Activated naive CD8-positive, alpha-beta T cell treated with anti-CD3 and anti-CD28 coated beads for 36 hours (primary cell): ENCODE data around the gene VPS11. TPM values are rescaled to one million over a fixed set of nuclear protein-coding genes. Genes with fewer than 3 reads are reported as not detected.

Source experiments
- DNase-seq: peaks from one replicate; pipeline ENCODE4 v3.0.0; 2021
- H3K27ac Mint-ChIP-seq: one replicate; pipeline ENCODE4 v1.8.0; 2022; ENCODE audit warnings: mild to moderate bottlenecking, moderate library complexity, mixed read lengths
- H3K27me3 Mint-ChIP-seq: one replicate; pipeline ENCODE4 v1.8.0; 2022; ENCODE audit warnings: mild to moderate bottlenecking, mixed read lengths
- H3K36me3 Mint-ChIP-seq: one replicate; pipeline ENCODE4 v1.8.0; 2021; ENCODE audit warnings: mild to moderate bottlenecking, mixed read lengths
- H3K4me1 Mint-ChIP-seq: one replicate; pipeline ENCODE4 v1.8.0; 2021; ENCODE audit warnings: mixed read lengths
- H3K4me3 Mint-ChIP-seq: one replicate; pipeline ENCODE4 v1.8.0; 2022; ENCODE audit warnings: mild to moderate bottlenecking, moderate library complexity, mixed read lengths
- H3K9me3 Mint-ChIP-seq: one replicate; pipeline ENCODE4 v1.8.0; 2022; ENCODE audit warnings: mixed read lengths
- total RNA-seq, 2 experiments: library from RNA; stranded (reverse); gene quantifications; one replicate each; pipeline ENCODE4 v1.2.3, GENCODE V29; 2021

The VPS11 gene
- total RNA-seq, 2 experiments from 2014 or later: 19.2 to 20.2 TPM

DNA sequence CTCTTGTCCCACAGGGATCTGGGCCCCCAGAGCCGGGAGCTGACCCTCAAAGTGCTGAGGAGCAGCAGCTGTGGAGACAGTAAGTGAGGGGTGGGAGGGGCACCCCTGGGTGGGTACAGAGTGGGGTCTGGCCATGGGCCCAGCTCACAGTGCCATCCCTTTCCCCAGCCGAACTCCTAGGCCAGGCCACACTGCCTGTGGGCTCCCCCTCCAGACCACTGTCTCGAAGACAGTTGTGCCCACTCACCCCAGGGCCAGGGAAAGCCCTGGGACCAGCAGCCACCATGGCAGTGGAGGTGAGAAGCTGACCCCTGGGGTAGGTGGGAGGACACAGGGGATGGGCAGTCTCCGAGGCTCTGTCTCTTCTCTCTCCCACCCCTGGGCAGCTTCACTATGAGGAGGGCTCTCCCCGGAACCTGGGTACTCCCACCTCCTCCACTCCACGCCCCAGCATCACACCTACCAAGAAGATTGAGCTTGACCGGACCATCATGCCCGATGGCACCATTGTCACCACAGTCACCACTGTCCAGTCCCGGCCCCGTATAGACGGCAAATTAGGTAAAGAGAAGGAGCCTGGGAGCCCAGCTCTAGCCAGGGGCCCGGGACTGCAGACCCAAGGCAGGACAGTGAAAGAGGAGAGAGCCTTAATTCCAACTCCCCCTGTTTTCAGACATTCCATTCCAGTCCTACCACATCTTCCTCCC, 44.8 kb downstream of the VPS11 start:
- Mint-ChIP-seq H3K36me3 (peaks cover 52% of the 10 kb centered on the region), H3K9me3 (no peaks in the 10 kb centered on the region), H3K27ac (peak overlapping the region; percentile 35), H3K27me3 (no peaks in the 10 kb centered on the region), H3K4me1 (peaks cover 38% of the 10 kb centered on the region), H3K4me3 (no peak overlapping the region)
- no peak for DNase-seq

DNA sequence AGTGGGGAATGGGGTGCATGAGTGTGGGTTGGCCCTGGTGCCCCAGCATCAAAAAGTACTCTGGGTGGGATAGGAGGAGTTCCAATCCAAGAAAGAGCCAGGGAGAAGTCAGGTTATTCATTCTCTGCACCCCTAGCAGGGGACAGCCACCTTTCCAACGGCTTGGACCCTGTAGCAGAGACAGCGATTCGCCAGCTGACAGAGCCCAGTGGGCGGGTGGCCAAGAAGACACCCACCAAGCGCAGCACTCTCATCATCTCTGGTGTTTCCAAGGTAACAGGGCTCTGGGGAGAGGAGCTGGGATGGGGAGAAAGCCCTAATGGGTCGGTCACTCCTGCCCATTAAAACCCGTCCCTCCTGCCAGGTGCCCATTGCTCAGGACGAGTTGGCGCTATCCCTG, 46.1 kb downstream of the VPS11 start:
- Mint-ChIP-seq H3K4me3 (no peak overlapping the region), H3K9me3 (no peaks in the 10 kb centered on the region), H3K27me3 (no peaks in the 10 kb centered on the region), H3K4me1 (peaks cover 33% of the 10 kb centered on the region), H3K36me3 (peaks cover 56% of the 10 kb centered on the region), H3K27ac (peak overlapping the region; percentile 42)
- no peak for DNase-seq

DNA sequence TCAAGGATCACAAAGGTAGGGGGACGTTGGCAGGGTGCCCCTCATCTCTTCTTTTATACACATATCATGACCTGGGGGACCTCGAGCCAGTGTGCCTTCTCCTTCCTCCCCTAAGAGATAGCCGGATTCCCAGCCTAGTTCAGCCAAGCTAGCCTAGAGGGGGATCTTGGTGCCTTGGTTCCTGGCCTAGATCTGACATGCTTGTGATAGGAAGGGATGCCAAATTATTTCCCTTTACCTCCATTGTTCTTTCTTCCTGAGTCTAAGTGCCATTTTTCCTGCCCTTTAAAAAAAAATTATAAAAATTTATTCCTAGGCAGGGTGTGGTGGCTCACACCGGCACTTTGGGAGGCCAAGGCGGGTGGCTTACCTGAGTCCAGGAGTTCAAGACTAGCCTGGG, 46.7 kb downstream of the VPS11 start:
- no peak for DNase-seq
- Mint-ChIP-seq H3K9me3 (no peaks in the 10 kb centered on the region), H3K36me3 (peaks cover 50% of the 10 kb centered on the region), H3K27ac (peak overlapping the region; percentile 96), H3K27me3 (no peaks in the 10 kb centered on the region), H3K4me1 (peaks cover 26% of the 10 kb centered on the region), H3K4me3 (no peak overlapping the region)

DNA sequence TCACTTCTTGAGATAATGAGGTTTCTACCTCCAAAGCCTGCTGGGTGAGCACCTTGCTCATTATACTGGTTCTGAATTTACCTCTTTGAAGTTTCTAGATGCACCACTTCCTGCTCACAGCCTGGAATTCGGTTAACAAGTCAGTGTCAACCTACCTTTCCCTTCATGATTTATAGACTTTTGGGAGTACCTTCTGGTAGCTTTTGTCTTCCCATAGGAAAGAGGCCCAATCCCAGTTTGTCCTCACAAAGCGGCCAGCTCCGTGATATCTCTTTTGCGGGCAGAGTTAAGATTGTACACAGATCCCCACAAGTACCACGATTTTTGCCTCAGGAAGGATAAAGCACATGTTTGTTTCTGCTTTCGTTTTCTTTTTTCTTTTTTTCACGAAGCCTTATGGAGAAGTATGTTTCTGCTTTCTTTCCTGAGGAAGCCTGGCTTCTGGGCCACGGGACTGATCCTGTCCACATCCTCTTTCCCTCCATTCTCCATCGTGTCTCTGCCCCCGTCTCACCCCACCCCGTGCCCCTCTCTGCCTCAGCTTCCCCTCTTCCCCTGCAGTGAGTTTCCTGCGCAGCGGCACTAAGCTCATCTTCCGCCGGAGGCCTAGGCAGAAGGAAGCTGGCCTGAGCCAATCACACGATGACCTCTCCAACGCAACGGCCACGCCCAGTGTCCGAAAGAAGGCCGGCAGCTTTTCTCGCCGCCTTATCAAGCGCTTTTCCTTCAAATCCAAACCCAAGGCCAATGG, 48.0 kb downstream of the VPS11 start:
- DNase-seq: peak; percentile 31
- H3K9me3 Mint-ChIP-seq: no peaks in the 10 kb centered on the region
- H3K4me3 Mint-ChIP-seq: peak overlapping the region; percentile 74
- peak overlapping the region; percentile 96 for H3K27ac Mint-ChIP-seq
- H3K4me1 Mint-ChIP-seq: peaks cover 25% of the 10 kb centered on the region
- H3K27me3 Mint-ChIP-seq: no peaks in the 10 kb centered on the region
- peaks cover 47% of the 10 kb centered on the region for H3K36me3 Mint-ChIP-seq

DNA sequence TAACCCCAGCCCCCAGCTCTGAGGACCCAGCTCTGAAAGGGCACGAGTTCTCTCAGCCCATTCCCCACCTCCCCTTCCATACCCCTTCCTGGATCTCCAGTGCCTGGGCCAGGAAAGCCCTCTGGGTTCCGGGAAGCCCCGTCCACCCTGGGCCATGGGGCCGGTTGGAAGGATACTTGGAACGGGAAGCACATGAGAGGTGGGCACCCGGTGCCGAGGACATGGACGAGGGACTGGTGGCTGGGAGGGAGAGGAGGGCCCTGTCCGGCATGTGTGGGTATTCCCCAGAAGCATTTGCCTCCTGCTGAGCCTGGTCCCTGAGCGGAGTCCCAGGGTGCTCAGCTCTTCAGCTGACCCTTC, 48.6 kb downstream of the VPS11 start:
- Mint-ChIP-seq H3K27me3 (no peaks in the 10 kb centered on the region), H3K27ac (peak overlapping the region; percentile 96), H3K36me3 (peaks cover 47% of the 10 kb centered on the region), H3K9me3 (no peaks in the 10 kb centered on the region), H3K4me1 (peaks cover 29% of the 10 kb centered on the region), H3K4me3 (peak overlapping the region; percentile 74)
- DNase-seq: no peak

DNA sequence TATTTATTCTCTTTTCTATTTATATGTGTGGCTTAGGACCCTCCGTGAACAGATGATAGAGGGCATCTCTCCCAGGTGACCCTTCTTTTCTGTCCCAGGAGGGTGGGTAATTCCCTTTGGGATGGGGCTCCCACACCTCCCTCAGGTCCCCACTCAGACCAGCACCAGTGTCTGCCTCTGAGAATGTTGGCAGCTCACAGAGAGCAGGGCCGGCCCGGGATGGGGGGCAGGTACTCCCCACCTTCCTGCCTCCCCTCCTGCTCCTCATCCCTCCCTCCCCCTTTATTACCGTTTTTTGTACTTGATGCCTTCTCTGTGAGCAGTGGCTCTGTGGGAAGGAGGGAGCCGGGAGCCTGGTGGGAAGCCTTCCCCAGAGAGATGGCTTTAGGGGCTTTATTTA, 49.0 kb downstream of the VPS11 start:
- H3K4me1 Mint-ChIP-seq: peaks cover 29% of the 10 kb centered on the region
- no peak for DNase-seq
- peaks cover 44% of the 10 kb centered on the region for H3K36me3 Mint-ChIP-seq
- no peaks in the 10 kb centered on the region for H3K9me3 Mint-ChIP-seq
- H3K27me3 Mint-ChIP-seq: no peaks in the 10 kb centered on the region
- H3K27ac Mint-ChIP-seq: no peak overlapping the region
- H3K4me3 Mint-ChIP-seq: no peak overlapping the region

DNA sequence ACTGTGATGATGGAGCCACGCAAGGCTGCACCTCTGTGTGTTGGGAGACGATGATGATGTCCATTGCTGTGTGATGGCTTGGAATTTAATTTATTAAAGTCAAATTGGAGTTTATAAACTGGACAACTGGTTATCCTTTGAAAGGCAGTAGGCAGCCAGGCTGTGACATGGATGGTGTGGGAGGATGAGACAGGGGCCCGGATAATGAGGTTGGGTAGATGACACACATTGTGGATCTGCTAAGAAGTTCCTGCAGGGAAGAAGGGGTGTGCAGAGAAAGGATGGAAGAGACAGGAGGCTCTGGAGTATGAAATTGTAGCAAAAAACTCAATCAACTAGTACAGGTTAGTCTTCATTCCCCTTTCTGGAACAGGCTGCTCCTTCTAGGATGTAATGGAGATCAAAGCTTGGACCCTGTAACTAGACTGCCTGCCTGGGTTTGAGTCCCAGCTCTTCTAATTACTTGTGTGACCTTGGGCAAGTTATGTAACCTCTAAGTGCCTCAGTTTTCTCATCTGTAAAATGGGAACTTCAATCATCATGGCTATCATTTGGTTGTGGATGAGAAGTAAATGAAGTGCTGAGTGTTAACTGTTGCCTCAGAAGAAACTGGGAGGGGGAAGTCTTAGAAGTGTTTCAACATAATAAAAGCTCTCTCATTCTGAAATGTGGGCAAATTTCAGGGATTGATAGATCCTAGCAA, 49.5 kb downstream of the VPS11 start:
- Mint-ChIP-seq H3K9me3 (no peaks in the 10 kb centered on the region), H3K4me1 (peaks cover 31% of the 10 kb centered on the region), H3K27me3 (no peaks in the 10 kb centered on the region), H3K27ac (no peak overlapping the region), H3K4me3 (no peak overlapping the region), H3K36me3 (peaks cover 43% of the 10 kb centered on the region)
- no peak for DNase-seq

DNA sequence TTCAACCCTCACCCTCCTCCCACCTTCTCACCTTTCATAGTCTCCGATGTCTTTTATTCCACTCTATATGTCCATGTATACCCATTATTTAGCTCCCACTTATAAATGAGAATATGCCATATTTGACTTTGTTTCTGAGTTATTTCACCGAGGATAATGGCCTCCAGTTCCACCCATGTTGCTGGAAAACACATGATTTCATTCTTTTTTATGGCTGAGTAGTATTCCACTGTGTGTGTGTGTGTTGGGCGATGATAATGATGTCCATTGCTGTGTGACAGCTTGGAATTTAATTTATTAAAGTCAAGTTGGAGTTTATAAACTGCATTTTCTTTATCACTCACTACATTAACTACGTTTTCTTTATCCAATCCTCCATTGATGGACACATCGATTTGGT, 50.6 kb downstream of the VPS11 start:
- H3K27me3 Mint-ChIP-seq: no peaks in the 10 kb centered on the region
- H3K9me3 Mint-ChIP-seq: no peaks in the 10 kb centered on the region
- no peak overlapping the region for H3K4me3 Mint-ChIP-seq
- H3K36me3 Mint-ChIP-seq: peaks cover 47% of the 10 kb centered on the region
- H3K4me1 Mint-ChIP-seq: peaks cover 40% of the 10 kb centered on the region
- DNase-seq: no peak
- H3K27ac Mint-ChIP-seq: no peak overlapping the region

DNA sequence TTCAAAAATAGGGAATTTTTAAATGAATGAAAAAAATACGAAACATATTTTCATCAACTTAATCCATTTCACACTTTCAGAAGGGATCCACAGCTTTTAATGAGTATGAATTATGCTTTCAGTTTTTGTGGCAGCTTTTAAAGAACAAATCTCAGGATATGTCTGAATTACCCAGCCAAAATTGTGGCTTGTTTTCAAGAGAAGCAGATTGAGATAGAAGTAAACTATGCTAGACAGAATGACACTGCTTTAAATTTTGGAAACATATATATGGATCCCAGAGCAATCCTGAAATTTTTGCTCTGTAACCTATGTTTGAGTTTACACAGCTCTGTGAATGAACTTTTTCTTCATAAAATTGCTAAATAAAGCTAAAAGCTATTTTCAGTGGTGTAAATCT, 51.3 kb downstream of the VPS11 start:
- Mint-ChIP-seq H3K36me3 (peaks cover 43% of the 10 kb centered on the region), H3K4me1 (peaks cover 41% of the 10 kb centered on the region), H3K9me3 (no peaks in the 10 kb centered on the region), H3K4me3 (no peak overlapping the region), H3K27me3 (no peaks in the 10 kb centered on the region), H3K27ac (no peak overlapping the region)
- no peak for DNase-seq

DNA sequence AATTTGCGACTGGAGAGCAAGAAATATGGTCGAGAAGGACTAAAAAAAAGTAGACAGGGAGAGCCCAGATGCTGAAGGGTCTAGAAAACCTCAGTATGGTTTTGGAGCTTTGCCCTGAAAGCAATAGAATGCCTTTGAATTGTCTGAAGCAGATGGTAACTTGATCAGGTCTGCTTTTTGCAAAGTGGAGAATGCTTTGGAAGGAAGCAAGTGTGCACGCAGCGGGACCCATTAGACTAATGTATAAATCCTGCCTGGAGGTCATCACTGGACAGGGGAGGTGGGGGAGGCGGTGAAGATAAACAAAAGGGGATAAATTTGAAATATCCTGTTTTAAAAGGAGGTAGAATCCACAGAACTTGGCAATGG, 53.0 kb downstream of the VPS11 start:
- H3K4me1 Mint-ChIP-seq: peaks cover 30% of the 10 kb centered on the region
- H3K36me3 Mint-ChIP-seq: peaks cover 29% of the 10 kb centered on the region
- no peaks in the 10 kb centered on the region for H3K9me3 Mint-ChIP-seq
- H3K4me3 Mint-ChIP-seq: peak overlapping the region; percentile 94
- no peaks in the 10 kb centered on the region for H3K27me3 Mint-ChIP-seq
- H3K27ac Mint-ChIP-seq: peak overlapping the region; percentile 92
- no peak for DNase-seq

DNA sequence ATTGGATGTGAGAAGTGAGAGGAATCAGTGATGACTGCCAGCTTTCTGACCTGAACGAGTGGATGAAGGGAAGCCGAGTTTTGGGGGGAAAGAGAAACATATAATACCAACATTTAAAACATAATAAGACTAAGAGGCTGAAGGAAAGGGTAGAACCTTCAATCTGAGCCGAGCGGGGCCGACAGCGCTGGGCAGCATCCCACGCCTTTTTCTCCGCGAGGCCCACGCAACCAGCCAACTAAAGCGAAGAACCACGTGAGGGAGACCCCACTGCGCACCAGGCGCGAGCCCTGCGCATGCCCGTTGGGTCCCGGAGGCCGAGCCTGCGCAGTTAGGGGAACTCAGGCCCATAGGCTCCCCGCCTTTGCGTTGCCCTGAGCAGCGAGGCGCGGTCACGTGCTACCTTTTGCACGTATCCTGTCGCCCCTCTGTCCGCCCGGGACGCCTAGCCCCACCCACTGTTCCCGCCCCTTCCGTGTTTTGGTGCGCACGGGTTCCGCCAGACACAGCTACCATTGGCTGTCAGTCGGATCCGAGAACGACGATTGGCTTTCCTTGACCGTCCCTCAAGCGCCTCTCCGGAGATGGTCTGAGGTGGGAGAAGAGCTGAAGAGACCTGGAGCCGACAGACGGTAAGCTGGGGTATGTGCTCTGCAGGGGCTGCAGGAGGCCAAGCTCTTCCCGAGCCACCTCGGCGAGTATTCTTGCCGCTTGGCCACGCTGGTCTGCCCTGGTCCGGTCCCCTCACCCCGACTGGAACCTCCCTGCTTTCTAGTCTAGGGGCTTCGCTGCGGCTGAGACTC, 53.6 kb downstream of the VPS11 start, which contains the start of gene HINFP:
Gene HINFP, plus strand, starts transcription at position 573 of the 803 bp plus-strand sequence. CDS start 5,365 bp downstream, outside the sequence.
- Mint-ChIP-seq H3K36me3 (peaks cover 24% of the 10 kb centered on the region), H3K9me3 (no peaks in the 10 kb centered on the region), H3K27ac (peak within 1 kb of the TSS; percentile 92), H3K4me3 (peak within 1 kb of the TSS; percentile 94), H3K27me3 (no peaks in the 10 kb centered on the region), H3K4me1 (peaks cover 25% of the 10 kb centered on the region)
- DNase-seq: peak; percentile 100

DNA sequence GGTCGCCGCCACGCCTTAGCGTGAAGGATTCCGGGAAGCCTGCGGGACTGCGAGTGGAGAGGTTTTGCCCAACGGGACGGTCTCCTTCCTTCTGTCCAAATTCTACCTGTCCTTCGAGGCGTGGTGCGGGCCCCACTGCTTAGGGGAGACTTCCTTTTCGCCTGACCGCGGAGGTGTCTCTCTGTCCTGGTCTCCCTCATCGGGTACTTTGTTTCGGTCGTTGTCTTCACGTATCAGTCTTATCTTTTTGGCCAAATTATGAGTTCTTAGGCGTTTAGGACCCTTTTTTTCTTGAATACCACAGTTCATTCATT, 54.1 kb downstream of the VPS11 start:
- Mint-ChIP-seq H3K27me3 (no peaks in the 10 kb centered on the region), H3K9me3 (no peaks in the 10 kb centered on the region), H3K36me3 (peaks cover 20% of the 10 kb centered on the region), H3K4me1 (peaks cover 28% of the 10 kb centered on the region), H3K27ac (peak overlapping the region; percentile 92), H3K4me3 (peak overlapping the region; percentile 94)
- DNase-seq: no peak

DNA sequence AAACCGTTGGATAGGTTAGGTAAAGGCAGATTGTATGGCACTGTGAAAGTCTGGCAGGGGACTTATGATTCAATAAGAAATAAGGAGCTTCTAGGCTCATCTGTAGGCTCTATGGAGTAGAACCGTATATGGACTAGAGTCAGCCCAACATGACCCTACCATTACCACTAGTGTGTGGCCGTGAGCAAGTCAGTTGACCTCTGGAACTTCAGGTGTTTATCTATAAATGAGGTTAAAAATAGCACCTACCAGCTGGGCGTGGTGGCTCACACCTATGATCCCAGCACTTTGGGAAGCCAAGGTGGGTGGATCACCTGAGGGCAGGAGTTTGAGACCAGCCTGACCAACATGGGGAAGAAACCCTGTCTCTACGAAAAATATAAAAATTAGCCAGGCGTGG, 58.2 kb downstream of the VPS11 start:
- H3K9me3 Mint-ChIP-seq: no peaks in the 10 kb centered on the region
- H3K27ac Mint-ChIP-seq: no peak overlapping the region

DNA sequence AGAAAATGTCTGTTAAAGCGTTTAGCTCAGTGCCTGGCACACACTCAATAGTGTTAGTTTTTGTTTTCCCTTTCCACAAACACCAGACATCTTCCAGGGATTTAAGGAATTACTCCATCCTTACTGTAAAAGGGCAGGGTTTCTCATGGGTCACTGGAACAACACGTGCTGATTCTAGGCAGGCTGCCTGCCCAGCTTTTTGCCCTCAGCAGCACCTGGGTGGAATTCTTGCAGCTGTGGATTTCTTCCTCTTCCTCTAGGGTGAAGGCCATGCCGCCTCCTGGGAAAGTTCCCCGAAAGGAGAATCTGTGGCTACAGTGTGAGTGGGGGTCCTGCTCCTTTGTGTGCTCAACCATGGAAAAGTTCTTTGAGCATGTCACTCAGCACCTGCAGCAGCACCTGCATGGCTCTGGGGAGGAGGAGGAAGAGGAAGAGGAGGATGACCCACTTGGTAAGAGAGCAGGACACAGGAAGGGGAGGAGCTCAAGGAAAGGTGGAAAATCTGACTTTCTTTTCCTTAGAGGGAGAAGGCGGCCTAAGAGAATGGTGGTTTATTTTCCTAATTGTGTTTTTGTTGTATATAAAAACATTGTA, 59.2 kb downstream of the VPS11 start:
- Mint-ChIP-seq H3K4me3 (no peak overlapping the region), H3K9me3 (no peaks in the 10 kb centered on the region), H3K27me3 (no peaks in the 10 kb centered on the region), H3K36me3 (peaks cover 25% of the 10 kb centered on the region), H3K4me1 (peaks cover 24% of the 10 kb centered on the region), H3K27ac (peak overlapping the region; percentile 43)
- DNase-seq: no peak

More for the DNA sequence above, 58.2 kb downstream of the VPS11 start:
- Mint-ChIP-seq H3K36me3 (peaks cover 19% of the 10 kb centered on the region), H3K4me1 (peaks cover 27% of the 10 kb centered on the region), H3K4me3 (no peak overlapping the region), H3K27me3 (no peaks in the 10 kb centered on the region)
- no peak for DNase-seq
